Muscle layer of colon (tissue), 2 donors: ENCODE measurements around the gene OPN1LW.
"Not testable (repeated sequence)": the region's sequence is repeated elsewhere in the genome, so short reads cannot be mapped to it uniquely, and the experiment has no call there.

Experiments used
- H3K27ac ChIP-seq: one replicate; pipeline ENCODE4 v1.7.0; 2013; ENCODE audit warnings: low read depth, mild to moderate bottlenecking, low read length, moderate library complexity
- H3K27me3 ChIP-seq, 2 donors: one replicate each; pipeline ENCODE4 v1.7.0; 2013; ENCODE audit warnings: low read length in 2 of 2, mild to moderate bottlenecking in 2 of 2; ENCODE audit not compliant: insufficient read depth in 2 of 2, control insufficient read depth in 1 of 2
- H3K36me3 ChIP-seq: one replicate; pipeline ENCODE4 v1.7.0; 2013; ENCODE audit warnings: mild to moderate bottlenecking, low read length; ENCODE audit not compliant: insufficient read depth
- H3K4me1 ChIP-seq: one replicate; pipeline ENCODE4 v1.7.0; 2013; ENCODE audit warnings: mild to moderate bottlenecking, low read length; ENCODE audit not compliant: insufficient read depth
- H3K4me3 ChIP-seq, 2 donors: one replicate each; pipeline ENCODE4 v1.7.0; 2013; ENCODE audit warnings: low read length in 2 of 2, low read depth in 1 of 2, mild to moderate bottlenecking in 1 of 2, moderate library complexity in 1 of 2
- H3K9ac ChIP-seq: one replicate; pipeline ENCODE4 v1.7.0; 2013; ENCODE audit warnings: low read length
- H3K9me3 ChIP-seq: one replicate; pipeline ENCODE4 v1.7.0; 2013; ENCODE audit warnings: mild to moderate bottlenecking, low read length
- donor health status: abdominal sarcoma.
- donor health status: Adenocarcinoma of cecum.

The OPN1LW gene

GRCh38 chrX:154144010-154144409 lies at the start of gene OPN1LW:
OPN1LW (plus strand) TSS chrX:154144243; CDS start chrX:154144284, 41 bp downstream.
- not testable (repeated sequence) for H3K9me3 ChIP-seq, H3K4me3 ChIP-seq, H3K27ac ChIP-seq, H3K9ac ChIP-seq, H3K4me1 ChIP-seq, H3K27me3 ChIP-seq, H3K36me3 ChIP-seq

DNA sequence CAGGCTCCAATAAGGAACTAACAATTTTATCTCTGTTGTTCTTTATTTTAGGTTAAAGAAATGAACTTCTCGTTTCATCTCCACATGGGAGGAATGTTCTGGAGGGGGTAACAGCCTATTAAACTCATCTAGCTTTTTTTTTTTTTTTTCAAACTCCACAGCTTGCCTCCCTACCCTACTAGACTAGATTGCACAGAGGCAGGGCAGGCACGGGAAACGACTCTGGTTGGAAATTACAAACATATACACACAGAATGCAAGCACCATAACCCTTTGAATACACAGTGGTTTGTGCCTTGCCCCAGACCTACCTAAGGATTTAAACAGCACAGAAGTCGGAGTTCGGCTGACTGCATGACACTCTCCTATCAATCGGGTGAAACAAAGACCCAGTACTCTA lies 49.2 kb upstream of the OPN1LW start:
- Histone ChIP-seq H3K27ac (peak overlapping the region; percentile 20), H3K4me1 (peaks cover 45% of the 10 kb centered on the region), H3K4me3 (peak overlapping the region in 1 of 2 donors; percentile 72), H3K9ac (peak overlapping the region; percentile 5), H3K9me3 (no peaks in the 10 kb centered on the region), H3K27me3 (peaks cover 0 to 5% of the 10 kb centered on the region in 2 donors), H3K36me3 (no peaks in the 10 kb centered on the region)

DNA sequence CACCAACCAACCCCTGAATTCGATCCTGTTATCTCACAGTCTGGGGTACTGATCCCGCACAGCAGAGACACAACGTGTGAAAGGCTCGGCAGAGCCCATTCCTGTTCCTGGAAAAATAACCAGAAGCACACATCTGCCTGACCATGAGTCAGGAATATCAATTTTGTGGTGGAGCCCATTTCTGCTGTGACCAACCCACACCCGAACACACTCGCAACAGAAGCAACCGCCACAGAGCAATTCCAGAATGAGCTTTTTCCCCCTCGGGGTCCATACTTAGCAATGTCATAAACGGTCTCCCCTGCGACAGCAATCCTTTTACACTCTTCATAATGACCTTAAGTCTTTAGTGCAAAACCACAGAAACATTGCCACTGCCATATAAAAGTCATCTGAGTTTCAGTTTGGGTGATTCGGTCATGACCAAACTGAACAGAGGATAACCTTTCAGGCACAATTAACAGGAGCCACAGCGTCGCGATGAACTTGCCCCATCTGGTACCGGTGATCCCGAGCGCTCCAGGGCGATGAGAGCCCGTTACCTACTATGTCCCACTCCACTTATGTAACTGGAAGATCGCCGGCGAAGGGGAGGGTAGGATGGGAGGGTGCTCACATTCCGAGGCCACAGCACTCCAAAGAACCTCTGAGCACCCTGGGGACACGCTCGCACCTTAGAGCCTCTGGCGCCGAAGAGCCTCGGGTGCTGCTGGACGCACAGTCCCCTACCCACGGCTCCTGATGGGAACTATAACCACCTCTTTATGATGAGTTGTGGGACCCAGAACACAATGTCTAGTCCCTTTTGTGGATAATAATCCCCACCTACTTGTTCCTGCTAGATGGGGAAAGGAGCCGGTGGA lies 47.7 kb upstream of the OPN1LW start:
- H3K4me3 ChIP-seq: peak overlapping the region; percentile 50 to 72
- peaks cover 38% of the 10 kb centered on the region for H3K4me1 ChIP-seq
- H3K9ac ChIP-seq: peak overlapping the region; percentile 73
- H3K9me3 ChIP-seq: no peaks in the 10 kb centered on the region
- H3K27me3 ChIP-seq: peaks cover 0 to 5% of the 10 kb centered on the region in 2 donors
- peak overlapping the region; percentile 84 for H3K27ac ChIP-seq
- H3K36me3 ChIP-seq: no peaks in the 10 kb centered on the region

DNA sequence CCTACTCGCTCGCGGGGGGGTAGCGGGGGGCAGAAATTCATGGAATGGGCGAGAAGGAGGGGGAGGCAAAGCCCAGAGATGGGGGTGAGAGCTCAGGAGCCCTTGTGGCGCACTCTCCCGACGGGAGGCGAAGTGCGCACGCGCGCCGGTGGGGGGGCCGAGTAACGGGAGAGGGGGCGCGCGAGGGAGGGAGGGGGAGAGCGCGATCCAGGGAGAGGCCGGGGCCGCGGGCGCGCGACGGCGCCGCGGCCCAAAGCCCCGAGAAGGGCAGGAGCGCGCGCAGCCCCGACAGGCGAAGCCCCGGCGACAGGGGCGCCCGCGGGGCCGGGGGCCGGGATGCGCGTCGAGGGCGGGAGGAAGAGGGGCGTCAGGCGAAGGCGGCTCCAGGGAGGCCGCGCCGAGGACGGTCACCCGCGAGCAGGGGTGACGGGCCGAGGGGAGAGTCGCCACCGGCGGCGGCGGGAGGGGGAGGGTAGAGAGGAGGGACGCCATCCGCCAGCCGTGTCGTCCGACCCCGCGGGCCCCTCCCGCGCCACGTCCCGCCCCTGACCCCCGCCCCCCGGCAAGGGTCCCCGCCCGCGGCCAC lies 46.9 kb upstream of the OPN1LW start:
- Histone ChIP-seq H3K9ac (peak overlapping the region; percentile 73), H3K4me1 (peaks cover 32% of the 10 kb centered on the region), H3K27me3 (peaks cover 0 to 5% of the 10 kb centered on the region in 2 donors), H3K9me3 (no peaks in the 10 kb centered on the region), H3K4me3 (peak overlapping the region; percentile 50 to 72), H3K36me3 (no peaks in the 10 kb centered on the region), H3K27ac (peak overlapping the region; percentile 84)

DNA sequence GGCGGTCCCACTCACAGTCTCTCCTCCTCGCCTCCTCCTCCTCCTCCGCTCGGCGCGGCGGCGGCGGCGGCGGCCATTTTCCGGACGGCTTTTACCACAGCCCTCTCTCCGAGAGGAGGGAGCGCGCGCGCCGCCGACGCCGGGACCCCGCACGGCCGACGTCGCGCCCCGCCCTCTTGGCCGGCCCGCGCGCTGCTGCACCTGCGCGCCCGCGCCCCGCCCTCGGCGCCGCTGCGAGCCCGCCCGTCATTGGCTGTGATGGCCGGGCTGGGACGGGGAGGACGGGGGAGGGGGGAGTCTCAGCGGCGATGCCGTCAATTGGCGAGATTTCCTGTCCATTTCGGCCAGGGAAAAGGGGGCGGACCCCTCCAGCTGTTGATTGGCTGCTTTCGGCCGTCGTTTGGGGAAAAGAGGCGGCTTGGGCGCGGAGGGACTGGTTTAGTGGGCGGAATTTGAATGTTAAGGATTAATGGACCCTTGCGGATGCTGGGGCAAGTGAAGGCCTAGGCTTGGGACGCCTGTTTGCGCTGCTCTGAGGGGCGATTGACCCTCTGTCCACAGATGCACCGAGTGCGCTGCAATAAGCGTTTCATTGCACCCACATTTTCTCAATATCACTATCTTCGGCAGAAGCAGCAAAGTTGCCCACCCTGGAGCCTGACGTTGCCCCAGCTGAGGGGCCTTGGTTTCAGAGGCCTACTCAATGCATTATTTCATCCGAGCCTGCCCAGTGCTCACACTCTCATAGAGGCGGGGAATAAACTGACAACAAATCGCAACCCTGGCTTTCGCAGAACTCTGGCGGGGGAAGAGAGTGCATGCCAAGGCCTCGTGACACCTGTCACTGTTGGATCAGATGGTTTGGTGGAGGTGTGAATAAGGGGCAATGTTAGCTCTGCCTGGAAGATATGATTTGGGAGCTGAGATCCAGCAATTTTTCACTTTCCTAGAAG lies 46.2 kb upstream of the OPN1LW start, which contains the start of gene MECP2:
MECP2 (minus strand) TSS at position 129 of the 953 bp plus-strand sequence.
- Histone ChIP-seq H3K27ac (peak within 1 kb of the TSS; percentile 84), H3K4me3 (peak within 1 kb of the TSS; percentile 50 to 72), H3K36me3 (no peaks in the 10 kb centered on the region), H3K9me3 (no peaks in the 10 kb centered on the region), H3K4me1 (peaks cover 26% of the 10 kb centered on the region), H3K9ac (peak within 1 kb of the TSS; percentile 73), H3K27me3 (peaks cover 0 to 5% of the 10 kb centered on the region in 2 donors)

DNA sequence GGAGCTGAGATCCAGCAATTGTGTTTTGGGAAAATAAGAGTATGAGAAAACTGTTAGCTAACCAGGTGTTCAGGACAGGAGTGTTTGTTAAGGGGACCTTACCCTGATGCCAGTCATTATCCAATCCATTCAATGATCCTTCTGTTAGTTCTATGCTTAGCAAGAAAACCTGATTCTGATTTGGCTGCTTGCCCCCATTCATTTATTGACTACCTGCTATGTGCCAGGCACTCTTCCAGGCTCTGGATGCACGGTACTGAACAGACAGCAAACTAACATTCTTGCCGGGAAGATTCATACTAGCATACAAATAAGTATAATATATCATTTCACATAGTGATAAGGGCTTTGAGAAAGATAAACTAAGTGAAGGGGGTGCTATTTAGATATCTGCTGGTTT lies 45.5 kb upstream of the OPN1LW start:
- Histone ChIP-seq H3K27ac (no peak overlapping the region), H3K9ac (no peak overlapping the region), H3K36me3 (no peaks in the 10 kb centered on the region), H3K4me3 (peak overlapping the region in 1 of 2 donors; percentile 41), H3K27me3 (peaks cover 0 to 5% of the 10 kb centered on the region in 2 donors), H3K9me3 (no peaks in the 10 kb centered on the region), H3K4me1 (peaks cover 26% of the 10 kb centered on the region)

- Histone ChIP-seq H3K9me3 (no peaks in the 10 kb centered on the region), H3K27ac (no peak overlapping the region), H3K9ac (no peak overlapping the region), H3K27me3 (no peaks in the 10 kb centered on the region), H3K36me3 (no peaks in the 10 kb centered on the region), H3K4me3 (no peak overlapping the region), H3K4me1 (no peaks in the 10 kb centered on the region)
Measured at GRCh38 chrX:154113729-154114128, 30.3 kb upstream of the OPN1LW start.

DNA sequence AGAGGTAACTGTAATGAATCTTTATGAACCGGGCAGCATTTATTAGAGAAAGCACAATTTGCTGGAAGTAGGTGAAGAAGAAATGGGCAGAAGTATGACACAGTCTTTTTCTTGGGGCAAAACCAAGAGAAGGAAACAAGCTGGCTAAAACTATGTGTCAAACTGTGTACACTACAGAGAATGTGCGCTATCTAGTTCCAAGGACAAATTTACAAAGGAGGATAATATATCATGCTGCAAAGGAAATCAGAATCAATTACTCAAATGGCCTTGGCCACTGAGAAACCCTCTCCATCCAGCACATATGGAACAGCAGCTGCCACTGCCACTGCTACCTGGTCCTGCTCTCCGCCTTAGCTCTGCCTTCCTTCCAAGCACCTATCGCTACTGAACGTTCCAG lies 29.4 kb upstream of the OPN1LW start:
- H3K36me3 ChIP-seq: no peaks in the 10 kb centered on the region
- no peak overlapping the region for H3K9ac ChIP-seq
- H3K27ac ChIP-seq: no peak overlapping the region
- H3K27me3 ChIP-seq: no peaks in the 10 kb centered on the region
- H3K4me3 ChIP-seq: no peak overlapping the region
- no peaks in the 10 kb centered on the region for H3K9me3 ChIP-seq
- H3K4me1 ChIP-seq: no peaks in the 10 kb centered on the region

DNA sequence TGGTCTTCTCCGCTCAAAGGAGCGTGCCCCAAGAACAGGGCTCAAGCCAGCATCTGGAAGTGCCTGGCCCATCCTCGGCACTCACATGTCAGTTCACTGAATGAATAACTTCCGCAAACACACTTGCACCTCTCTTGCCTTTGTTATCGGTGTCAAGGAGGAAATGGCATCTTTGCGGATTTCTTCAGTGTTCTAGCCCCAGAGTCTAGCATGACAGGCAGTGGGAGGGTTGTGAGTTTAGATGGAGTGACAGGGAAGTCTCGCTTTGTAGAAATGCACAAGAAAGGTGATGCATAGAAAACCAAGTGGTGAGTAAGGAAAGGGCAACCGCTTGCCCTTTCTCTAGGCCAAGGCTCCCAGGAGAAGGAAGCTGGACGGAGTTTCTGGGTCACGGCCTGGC lies 29.0 kb upstream of the OPN1LW start:
- no peaks in the 10 kb centered on the region for H3K9me3 ChIP-seq
- no peaks in the 10 kb centered on the region for H3K36me3 ChIP-seq
- no peak overlapping the region for H3K27ac ChIP-seq
- no peak overlapping the region for H3K4me3 ChIP-seq
- no peaks in the 10 kb centered on the region for H3K4me1 ChIP-seq
- H3K27me3 ChIP-seq: no peaks in the 10 kb centered on the region
- H3K9ac ChIP-seq: no peak overlapping the region

DNA sequence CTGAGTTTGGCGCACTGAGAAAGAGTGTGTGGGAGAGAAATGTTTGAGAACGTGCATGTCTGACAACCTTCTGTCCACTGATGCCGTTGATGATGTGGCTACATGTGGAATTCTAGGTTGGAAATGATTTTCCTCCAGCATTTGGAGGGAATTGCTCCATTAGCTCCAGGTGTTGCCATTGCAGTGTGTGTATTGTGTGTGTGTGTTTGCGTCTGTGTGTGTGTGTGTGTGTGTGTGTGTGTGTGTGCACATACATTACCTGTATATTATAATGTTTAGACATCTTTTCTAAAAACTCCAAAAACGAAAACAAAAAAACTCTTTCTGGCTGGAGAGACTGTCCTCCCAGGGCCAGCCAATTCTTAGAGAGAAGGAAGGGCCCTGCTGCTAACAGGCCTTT lies 28.3 kb upstream of the OPN1LW start:
- H3K36me3 ChIP-seq: no peaks in the 10 kb centered on the region
- H3K4me1 ChIP-seq: no peaks in the 10 kb centered on the region
- H3K9me3 ChIP-seq: no peaks in the 10 kb centered on the region
- no peak overlapping the region for H3K27ac ChIP-seq
- H3K9ac ChIP-seq: no peak overlapping the region
- H3K4me3 ChIP-seq: no peak overlapping the region
- H3K27me3 ChIP-seq: no peaks in the 10 kb centered on the region
